SKM-1 (cell line): ENCODE data around the gene FHDC1.

Experiments
- DNase-seq: peaks from one replicate; lab custom pipeline; 2025; ENCODE audit not compliant: unreplicated experiment; lab: John Stamatoyannopoulos, UW

FHDC1 gene

DNA sequence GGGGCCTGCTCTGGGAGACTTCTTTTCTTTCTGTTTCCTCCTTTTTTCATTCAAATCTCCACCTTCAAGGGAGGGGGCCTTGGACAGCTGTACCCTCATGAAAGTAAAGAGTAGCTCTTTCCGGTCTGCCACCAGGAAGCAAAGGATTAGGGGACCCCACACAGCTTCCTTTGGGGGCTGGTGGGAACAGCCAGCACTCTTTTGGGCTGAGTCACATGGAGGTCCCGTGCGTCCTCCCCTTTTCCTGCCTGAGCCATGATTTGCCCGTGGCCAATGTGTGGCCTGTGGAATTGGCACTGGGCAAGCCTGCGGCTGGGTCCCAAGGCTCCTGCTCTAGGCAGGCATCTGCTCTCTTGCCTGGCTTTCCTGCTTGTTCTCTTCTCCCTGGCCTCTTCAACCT, 65.5 kb downstream of the FHDC1 start:
- no peak for DNase-seq

DNA sequence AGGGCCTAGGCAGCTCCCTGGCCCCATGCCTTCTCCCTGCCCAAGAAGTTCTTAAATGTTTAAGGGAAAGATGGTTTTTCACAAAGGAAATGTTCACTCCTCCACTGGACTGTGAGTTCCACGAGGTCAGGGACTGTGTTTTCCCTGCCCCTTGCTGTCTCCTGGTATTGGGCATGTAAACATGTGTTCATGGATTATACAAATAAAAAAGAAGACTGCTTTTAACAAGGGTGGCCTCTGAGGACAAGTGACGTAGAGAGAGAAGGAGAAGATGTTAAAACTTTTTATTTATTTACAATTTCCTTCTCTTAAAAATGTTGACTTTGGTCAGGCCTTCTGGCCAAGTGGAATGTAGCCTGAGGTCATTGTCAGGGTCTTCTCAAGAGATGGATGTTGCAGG, 66.0 kb downstream of the FHDC1 start:
- DNase-seq = no peak

DNA sequence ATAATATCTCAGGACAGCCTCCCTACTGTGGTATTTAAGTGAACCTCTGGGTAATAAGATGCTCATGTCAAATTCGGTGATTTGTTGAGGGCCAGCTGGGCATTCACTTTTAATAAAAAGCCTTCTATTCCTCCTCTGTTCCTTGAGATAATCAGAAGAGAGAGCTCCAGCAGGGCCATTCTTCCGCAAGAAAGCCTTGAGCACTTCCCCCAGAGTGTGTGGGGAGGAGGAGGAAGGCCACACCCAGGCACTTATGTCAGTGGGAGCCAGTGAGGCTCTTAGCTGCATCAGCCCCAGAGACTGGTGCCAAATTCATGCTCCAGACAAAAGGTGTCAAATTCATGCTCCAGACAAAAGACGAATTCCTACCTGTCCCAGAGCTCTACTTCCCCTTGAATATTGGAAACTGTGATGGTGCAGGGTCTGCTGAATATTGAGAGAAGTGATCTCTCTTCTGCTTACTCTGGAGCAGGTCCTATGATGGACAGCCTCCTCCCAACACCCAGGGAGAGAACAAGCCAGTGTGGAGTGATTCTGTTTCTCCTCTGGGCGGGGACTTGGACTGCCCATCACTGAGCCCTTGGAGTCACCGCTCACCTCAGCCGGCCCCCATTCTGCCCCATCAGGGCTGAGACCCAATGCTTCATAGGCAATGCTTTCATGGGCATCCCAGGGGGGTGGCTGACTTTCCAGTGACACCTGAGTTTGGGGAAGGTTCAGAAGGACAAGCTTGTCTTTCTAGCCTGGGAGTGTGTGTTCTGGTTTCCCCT, 68.1 kb downstream of the FHDC1 start:
- no peak for DNase-seq

DNA sequence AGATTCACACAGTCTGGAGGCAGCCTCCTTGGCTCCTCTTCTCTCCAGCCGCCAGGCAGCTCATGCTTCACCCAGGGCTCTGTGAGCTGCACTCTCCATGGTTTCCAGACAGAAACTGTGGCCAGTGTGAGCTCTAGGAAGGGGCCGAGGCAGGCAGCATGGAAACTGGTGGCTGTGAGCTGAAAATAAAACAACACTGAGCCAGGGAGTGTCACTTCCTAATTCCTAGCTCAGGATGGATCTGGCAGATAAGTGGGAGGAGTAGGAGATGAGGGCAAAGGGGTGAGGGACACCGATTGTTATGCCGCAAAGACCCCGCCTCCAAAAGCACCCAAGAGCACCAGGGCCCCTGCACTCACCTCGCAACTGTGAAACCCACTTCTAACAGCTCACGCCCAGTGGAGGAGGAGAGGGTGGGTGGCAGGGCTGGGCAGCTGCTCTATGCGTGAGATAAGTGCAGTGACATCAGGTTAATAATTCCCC, 69.8 kb downstream of the FHDC1 start:
- no peak for DNase-seq

DNA sequence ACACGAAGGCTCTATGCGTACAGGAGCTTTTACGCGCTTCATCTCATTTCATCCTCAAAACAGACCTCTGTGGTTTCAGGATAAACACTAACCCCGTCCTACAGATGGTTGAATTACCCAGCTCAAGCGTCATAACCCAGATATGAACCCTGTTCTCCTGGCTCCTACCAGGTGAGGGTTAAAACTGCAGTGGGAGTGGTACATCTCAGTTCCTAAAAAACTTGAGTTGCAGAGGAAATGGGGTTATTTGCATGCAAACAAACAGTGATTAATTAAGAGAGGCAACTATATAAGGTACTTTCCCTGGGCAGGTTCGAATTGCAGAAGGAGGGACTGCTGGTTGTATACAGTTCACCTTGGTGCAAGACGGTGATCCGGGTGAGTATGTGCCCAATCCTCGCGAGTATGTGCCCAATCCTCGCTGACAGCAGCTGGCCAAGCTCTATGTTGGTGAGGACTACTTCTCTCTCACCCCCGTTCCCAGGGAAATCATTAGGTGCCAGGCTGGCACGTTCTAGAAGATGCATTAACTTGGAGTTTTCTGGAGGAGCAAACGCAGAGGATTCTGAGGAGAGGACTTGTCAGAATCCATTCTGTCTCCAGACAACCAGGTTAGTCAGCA, 72.6 kb downstream of the FHDC1 start:
- DNase-seq = no peak

DNA sequence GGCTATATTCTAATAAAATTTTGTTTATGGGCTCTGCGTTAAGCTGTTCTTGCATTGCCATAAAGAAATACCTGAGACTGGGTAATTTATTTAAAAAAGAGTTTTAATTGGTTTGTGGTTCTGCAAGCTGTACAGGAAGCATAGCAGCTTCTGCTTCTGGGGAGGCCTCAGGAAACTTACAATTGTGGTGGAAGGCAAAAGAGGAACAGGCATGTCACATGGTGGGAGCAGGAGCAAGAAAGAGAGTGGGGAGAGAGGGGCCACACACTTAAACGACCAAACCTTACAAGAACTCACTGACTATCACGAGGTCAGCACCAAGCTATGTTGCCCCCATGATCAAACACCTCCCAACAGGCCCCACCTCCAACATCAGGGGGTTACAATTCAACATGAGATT, 74.0 kb downstream of the FHDC1 start:
- no peak for DNase-seq

DNA sequence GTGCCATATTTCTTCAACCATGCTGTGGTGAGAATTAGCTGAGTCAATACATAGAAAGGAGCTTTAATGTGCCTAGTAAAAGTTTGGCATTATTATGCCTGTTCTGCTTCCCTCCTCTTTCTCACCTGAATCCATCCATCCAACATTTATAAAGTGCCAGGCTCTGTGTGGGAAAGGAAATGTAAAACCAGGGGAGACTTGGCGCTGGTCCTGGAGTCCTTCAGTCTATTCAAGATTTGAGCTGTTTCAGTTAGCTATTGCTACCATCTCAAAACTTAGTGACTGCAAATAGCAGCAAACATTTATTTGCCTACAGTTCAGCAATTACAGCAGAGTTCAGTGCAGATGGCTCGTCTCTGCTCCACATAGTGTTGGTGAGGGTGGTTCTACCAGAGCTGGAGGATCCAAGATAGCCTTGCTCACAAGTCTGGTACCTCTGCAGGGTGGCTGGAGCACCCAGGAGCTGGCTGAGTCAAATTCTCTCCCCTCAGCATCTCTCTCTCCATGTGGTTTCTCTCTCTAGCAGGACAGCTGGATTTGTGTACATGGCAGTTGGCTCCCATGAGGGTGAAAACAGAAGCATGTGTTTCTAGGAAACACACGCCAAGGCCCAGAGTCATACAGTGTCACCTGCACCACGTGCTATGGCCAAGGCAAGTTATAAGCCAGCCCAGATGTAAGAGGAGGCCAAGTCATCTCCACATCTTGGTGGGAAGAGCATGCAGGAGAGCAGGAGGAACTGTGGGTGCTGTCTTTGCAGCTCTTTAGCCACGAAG, 77.3 kb downstream of the FHDC1 start:
- no peak for DNase-seq

DNA sequence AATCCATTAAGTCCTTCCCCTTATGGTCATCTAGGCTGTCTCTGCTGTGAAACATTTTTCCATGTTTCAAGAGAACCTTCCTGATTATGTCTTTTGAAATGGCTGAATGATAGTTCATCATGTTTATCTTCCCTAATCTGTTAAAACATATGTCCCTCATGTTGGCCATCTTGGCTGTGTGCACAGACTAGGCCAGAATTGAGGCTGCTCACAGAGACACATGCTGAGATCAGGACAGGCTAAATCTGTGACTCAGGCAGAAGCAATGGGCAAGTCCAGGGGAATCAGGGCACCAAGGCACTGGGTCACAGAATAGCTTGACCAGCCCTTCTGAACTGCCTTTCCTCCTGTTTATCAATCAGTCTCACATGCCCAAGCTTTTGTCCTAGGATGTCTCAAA, 78.3 kb downstream of the FHDC1 start:
- DNase-seq = no peak

DNA sequence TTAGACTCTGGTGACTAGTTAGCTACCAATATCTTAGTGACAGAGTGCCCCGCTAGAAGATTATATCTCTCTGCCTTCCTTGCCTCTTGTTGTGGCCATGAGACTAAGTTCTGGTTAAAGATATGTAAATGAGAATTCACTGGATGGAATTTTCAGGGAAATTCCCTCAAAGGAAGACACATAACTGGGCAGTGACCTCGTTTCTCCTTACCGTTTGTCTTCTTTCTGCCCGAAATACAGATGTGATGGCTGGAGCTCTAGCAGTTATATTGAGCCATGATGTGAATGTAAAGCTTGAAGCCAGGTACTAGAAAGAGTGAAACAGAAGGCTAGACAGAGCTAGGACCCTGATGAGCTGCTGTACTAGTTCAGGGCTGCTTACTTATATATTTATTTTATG, 80.5 kb downstream of the FHDC1 start:
- DNase-seq = no peak

DNA sequence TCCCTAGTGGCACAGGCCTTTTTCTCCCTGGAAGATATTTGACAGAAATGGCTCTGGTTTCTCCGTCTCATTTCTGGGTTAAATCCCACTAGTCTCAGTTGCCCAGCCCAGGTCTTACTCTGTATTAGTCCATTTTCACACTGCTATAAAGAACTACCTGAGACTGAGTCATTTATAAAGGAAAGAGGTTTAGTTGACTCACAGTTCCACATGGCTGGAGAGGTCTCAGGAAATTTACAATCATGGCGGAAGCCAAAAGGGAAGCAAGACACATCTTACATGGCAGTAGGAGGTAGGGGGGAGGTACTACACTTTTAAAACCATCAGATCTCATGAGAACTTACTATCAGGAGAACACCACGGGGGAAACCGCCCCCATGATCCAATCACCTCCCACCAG, 81.9 kb downstream of the FHDC1 start:
- no peak for DNase-seq

DNA sequence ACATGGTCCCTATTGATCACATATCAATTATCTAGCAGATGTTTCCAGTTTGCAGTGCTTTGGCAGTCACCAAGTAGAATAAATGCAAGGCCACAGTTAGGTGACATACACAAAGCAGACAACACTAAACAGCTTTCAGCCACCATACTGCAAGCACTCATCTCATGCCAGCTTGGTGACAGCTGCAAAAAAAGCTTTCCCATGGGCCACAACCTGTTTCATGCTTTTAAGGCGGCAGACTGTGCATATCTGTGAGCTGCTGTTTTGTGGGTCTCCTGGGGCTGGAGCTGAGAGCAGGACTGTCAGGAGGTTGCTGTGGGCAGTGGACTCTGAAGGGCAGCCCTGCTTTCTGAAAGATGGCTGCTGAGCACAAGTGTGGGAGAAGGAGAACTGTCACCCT, 82.6 kb downstream of the FHDC1 start:
- DNase-seq = no peak

DNA sequence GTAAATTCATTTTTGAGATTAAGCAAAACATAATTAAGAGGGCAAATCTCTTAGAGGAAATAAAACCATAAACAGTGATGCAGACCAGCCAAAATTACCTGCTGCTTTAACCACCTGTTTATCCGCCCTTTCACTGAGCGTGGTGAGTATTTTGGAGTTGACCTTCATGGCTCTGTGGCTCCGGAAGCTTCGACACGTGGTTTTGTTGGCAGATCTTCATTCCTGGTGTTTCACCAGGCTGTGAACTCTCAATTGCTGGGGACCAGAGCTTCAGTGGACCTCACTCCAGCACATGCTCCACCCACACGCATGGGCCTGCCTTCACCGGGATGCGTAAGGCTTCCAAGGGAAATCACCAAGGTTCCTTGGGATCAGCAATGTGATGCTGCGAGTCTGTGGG, 83.8 kb downstream of the FHDC1 start:
- no peak for DNase-seq

DNA sequence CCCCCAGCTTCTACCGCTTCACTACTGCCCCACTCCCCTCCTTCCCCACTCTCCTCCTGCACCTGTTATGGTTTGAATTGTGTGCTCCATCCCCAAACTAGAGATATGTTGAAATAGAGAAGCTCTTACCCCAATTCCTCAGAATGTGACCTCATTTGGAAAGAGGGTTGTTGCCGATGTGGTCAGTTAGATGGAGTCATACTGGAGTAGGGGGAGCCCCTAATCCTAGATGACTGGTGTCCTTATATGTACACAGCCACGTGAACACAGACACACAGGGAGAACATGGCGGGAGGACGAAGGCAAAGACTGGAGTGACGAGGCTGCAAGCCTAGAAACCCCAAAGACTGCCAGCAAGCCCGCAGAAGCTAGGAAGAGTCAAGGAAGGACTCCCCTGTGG, 84.3 kb downstream of the FHDC1 start:
- no peak for DNase-seq

DNA sequence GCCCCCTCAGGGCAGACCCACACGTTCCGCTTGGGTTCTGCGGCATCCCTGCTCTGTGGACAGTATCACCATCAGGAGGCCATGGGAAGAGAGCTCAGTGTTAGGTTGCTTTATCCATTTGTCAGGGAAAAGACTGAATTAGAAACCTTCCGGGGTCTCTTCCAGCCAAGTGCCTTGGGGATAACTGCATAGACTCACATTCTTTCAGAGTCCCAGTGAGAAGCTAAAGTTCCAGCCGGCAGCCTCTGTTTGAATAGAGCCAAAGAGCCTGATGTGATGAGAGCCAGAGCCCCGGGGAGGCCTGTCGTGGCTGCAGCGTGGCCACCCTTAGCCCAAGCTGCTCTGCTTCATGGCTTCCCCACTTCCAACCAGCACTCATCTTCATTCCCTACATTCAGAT, 85.2 kb downstream of the FHDC1 start:
- DNase-seq = no peak

DNA sequence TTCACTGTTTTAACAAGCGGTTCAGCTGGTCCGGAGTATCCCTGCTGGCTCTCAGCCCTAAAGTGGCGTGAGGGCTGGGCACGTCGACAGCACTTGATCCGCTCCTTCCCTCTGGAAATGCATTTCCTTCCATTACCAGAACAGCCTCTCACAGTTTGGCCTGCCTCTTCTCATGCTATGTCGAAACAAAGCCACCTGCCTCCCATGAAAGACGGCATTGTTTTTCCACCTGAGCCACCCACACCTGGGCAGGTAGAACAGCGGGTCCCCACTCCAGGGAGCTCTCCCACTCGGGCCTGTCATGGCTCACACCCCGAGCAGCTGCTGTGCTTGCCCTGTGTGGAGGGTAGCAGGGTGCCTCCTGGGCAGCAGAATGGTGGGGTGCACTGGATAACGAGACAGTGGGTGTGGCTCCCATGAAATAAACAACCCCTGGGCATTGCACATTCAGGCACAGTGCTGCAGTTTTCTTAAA, 86.2 kb downstream of the FHDC1 start:
- no peak for DNase-seq

DNA sequence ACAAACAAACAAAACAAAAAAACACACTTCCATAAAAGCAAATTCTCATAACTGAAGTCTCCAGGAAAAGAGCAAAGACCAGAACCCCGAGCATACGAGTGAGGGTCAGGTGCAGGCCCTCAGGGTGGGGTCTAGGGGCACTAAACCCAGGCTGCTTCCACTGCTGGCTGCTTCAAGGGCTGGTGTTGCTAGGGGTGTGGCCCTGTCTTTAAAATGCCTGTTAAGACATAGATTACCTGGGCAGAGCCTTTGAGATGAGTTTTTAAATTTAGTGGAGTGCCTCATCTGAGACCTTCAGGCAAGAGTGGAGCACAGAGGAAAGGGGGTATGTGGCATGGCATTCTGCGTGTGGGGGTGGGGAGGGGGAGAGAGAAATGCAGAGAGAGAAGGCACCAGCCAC, 87.0 kb downstream of the FHDC1 start:
- no peak for DNase-seq

DNA sequence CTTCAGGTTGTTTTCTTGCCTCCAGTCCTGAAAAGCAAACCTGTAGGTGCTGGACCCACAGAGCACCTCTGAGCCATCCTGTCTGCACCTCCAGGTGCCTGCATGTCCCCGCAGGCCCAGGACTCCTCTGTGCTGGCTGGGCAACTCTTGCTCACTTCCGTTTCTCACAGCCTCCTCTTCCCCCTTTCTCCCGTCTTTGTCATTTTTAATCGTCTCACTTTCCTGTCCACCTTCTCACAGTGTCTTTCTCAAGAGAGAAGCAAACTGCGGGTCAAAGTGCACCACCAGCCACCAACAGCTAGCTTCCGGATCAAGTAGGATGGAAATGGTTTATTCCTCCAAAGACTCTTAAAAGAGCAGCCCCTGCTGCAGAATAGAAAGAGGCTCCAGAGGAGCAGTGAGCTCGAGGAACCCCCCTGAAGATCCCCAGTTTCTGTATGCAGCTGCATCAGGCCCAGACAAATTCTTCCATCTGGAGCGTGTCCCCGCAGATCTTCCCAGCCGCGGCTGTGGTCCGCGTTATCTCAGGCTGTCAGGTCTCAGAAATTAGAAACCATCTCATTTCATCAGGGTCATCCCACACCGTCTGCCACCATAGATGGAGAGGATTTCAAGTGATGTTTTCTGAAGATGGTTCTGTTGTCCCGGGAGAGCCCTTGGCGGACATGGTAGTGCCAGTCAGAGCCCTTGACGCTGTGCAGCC, 87.7 kb downstream of the FHDC1 start:
- DNase-seq = no peak

DNA sequence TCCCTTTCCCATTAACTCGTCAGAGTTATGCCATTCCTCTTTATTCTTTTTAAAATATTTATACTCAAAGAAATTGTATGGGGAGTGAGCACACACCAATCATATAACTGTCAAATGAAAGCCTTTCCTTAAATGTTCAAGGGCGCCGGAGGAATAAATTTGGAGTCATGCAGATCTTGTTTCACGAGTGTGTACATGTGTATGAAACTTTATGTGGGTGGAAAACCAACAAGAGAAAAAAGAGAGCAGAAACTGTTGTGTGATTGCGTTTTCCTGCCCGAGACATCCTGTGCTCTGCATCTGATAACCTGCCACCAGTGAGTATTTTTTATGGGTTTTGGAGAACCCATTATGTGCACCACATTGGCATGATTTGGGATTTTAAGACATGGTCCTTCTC, 88.3 kb downstream of the FHDC1 start:
- no peak for DNase-seq

DNA sequence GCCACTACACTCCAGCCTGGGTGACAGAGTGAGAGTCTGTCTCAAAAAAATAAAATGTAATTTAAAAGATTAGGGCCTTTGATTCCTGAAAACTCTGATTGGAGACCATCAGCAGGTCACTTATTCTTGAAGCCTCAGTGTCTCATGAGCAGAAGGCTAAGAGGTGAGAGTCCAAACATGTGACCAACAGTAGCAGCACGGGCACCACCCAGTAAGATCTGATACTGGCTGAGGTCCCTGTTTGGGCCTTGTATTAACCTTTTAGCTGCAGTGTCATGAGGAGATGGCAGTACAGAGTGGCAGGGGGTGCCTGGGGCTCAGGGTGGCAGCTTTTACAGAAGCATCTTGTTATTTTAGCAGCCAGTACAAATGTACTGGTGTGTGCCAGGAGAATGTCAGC, 89.3 kb downstream of the FHDC1 start:
- no peak for DNase-seq

DNA sequence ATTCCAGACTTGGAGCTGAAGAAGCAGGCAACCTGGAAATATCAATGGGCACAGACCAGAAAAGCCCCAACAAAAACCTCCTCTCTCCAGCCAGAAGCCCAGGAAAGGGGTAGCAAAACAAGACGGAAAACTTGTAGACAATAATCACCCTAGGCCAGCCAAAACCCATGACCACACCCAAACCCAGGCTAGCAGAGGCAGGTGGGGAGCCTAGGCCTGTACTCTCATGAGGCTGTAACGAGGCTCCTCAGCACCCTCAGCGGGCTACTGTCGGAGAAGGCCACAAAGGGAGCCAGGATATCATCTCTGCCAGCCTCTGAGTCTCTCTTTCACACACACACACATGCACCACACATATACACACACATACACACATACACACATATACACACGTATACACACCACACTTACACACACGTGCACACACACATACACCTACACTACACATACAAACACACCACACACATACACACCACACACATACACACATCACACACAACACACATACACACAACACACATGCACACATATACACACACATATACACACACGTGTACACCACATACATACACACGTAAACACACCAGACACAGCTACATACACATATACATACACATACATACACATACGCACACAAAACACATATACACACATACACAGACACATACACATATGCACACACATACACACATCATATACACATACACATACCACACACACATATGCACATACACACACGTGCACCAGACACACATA, 90.6 kb downstream of the FHDC1 start:
- no peak for DNase-seq

DNA sequence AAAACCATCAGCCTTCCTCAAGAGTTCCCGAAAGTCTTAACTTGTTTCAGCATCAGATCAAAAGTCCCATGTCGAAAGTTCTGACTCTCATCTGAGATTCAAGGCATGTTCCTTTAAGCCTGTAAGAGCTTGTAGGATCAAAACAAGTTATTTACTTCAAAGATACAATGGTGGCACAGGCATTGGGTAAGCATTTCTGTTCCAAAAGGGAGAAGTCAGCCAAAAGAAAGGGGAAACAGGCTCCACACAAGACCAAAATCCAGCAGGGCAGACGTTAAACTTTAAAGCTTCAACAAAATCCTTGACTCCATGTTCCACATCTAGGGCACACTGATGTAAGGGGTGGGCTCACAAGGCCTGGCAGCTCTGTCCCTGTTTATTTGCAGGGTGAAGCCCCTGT, 91.7 kb downstream of the FHDC1 start:
- no peak for DNase-seq
